ENCODE measurements around the gene CTSC.

CTSC gene

DNA sequence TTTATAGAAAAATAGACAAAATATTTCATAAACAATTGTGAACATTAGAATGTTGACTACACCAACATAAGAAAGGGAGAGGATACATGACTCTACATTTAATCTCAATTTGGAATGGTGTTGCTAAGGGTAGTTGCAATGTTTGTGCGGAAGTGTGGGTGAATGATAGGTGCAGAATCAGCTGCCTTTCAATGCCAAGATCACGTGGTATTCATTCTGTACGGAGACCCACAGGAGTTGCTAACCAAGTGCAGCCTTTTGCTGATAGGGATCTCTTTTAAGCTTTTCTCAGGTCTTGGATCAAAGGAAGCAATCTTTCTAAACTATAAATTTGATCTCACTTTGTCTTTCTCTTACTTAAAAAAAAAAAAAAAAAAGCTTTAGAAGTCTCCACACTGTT is 29.8 kb upstream of the CTSC start:
- POLR2A ChIA-PET, result no interaction called here
- CTCF ChIA-PET, result no interaction called here
- DNase-seq (ENCODE audit: extremely low spot score), result no peak
- TF ChIP-seq FOXK2 (IDR thresholded peaks at IDR 0.05), result no peak
- TF ChIP-seq ARNT (IDR thresholded peaks at IDR 0.05), result no peak
- TF ChIP-seq, protein P1, sequence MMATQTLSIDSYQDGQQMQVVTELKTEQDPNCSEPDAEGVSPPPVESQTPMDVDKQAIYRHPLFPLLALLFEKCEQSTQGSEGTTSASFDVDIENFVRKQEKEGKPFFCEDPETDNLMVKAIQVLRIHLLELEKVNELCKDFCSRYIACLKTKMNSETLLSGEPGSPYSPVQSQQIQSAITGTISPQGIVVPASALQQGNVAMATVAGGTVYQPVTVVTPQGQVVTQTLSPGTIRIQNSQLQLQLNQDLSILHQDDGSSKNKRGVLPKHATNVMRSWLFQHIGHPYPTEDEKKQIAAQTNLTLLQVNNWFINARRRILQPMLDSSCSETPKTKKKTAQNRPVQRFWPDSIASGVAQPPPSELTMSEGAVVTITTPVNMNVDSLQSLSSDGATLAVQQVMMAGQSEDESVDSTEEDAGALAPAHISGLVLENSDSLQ (IDR thresholded peaks at IDR 0.05), result no peak
- TF ChIP-seq SP1 (IDR thresholded peaks at IDR 0.05), result no peak

DNA sequence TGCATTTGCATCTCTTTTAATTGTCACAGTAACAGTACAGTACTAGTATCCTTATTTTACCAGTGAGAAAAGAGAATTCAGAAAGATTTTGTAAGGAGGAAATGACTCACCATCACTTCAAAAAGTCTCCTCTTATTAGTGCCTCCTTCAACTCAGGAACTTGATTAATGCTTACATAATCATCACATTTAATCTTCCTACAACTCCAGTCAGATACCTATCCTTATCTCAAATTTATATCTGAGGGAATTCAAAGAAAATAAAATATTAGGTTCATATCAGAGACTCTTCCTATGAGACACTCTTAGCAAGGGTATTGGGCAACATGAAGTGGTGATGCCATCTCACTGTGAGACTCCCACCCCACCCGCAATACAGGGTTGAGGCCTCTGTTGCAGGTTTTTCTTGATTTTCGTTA is 26.1 kb upstream of the CTSC start:
- POLR2A ChIA-PET, result no interaction called here
- no peak for DNase-seq (ENCODE audit: extremely low spot score)
- TF ChIP-seq FOXA1 (IDR thresholded peaks at IDR 0.05) (no peak), L3MBTL2 (conservative IDR thresholded peaks at IDR 0.05) (no peak), NFRKB (IDR thresholded peaks at IDR 0.05) (no peak), ELF4 (IDR thresholded peaks at IDR 0.05) (no peak), ZNF384 (IDR thresholded peaks at IDR 0.05) (no peak), HDGF (IDR thresholded peaks at IDR 0.05; ENCODE audit: borderline replicate concordance) (no peak), ARNT (IDR thresholded peaks at IDR 0.05) (no peak), LEF1 (IDR thresholded peaks at IDR 0.05; ENCODE audit: borderline replicate concordance) (no peak), SP1 (IDR thresholded peaks at IDR 0.05) (no peak), BHLHE40 (IDR thresholded peaks at IDR 0.05; ENCODE audit: borderline replicate concordance) (no peak), FOXK2 (IDR thresholded peaks at IDR 0.05) (no peak), FOXM1 (IDR thresholded peaks at IDR 0.05; ENCODE audit: borderline replicate concordance) (no peak), TARDBP (IDR thresholded peaks at IDR 0.05) (no peak), SUZ12 (IDR thresholded peaks at IDR 0.05) (no peak), CTBP1 (IDR thresholded peaks at IDR 0.05; ENCODE audit: borderline replicate concordance) (no peak)
- TF ChIP-seq, protein P1 (IDR thresholded peaks at IDR 0.05), result no peak
- CTCF ChIA-PET, result no interaction called here

DNA sequence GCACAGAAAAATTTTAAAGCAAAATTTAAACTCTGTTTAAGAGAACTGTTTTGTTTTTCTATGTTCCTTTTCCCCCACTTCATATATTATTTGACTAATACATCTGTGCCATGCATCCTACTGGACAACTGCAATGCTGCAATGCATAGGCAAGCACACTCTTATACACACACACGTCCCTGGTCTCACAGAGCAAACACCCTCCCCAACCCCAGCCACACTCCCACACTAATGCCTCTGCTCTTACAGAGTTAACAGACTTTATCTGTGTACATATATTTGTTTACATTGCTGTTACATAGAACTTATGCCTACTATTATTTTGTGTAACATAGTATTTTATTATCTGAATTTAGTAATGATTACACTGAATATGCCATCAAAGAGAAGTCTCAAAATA is 25.5 kb upstream of the CTSC start:
- ChIA-PET POLR2A (no interaction called here), CTCF (no interaction called here)
- DNase-seq (ENCODE audit: extremely low spot score), result no peak
- no peak for TF ChIP-seq TARDBP (IDR thresholded peaks at IDR 0.05)
- no peak for TF ChIP-seq BHLHE40 (IDR thresholded peaks at IDR 0.05; ENCODE audit: borderline replicate concordance)
- no peak for TF ChIP-seq FOXA1 (IDR thresholded peaks at IDR 0.05)
- no peak for TF ChIP-seq SUZ12 (IDR thresholded peaks at IDR 0.05)
- TF ChIP-seq NFRKB (IDR thresholded peaks at IDR 0.05), result no peak
- TF ChIP-seq, protein P1 (IDR thresholded peaks at IDR 0.05), result no peak
- TF ChIP-seq ARNT (IDR thresholded peaks at IDR 0.05), result no peak
- no peak for TF ChIP-seq CTBP1 (IDR thresholded peaks at IDR 0.05; ENCODE audit: borderline replicate concordance)
- no peak for TF ChIP-seq SP1 (IDR thresholded peaks at IDR 0.05)
- no peak for TF ChIP-seq HDGF (IDR thresholded peaks at IDR 0.05; ENCODE audit: borderline replicate concordance)
- TF ChIP-seq L3MBTL2 (conservative IDR thresholded peaks at IDR 0.05), result no peak

DNA sequence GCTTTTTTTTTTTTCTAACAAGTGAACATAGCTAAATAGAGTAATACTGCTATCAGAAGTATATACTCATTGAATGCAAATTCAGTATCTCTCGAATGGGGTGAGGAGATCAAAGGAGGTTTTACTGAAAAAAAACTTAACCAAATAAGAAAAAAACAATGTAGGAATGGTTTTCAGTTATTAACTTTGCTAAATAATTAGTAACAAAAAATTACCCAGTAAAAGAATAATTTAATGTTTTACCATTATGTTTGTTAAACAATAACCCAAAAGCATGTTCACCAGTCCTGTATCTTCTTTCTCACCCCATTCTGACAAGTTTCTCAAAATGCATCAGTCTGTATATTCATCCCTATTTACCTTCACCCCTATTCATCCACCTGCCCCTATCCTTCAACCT is 22.6 kb upstream of the CTSC start:
- POLR2A ChIA-PET, result no interaction called here
- CTCF ChIA-PET, result no interaction called here
- DNase-seq (ENCODE audit: extremely low spot score), result no peak
- TF ChIP-seq HDGF (IDR thresholded peaks at IDR 0.05; ENCODE audit: borderline replicate concordance), result no peak
- no peak for TF ChIP-seq TARDBP (IDR thresholded peaks at IDR 0.05)
- TF ChIP-seq L3MBTL2 (conservative IDR thresholded peaks at IDR 0.05), result no peak
- TF ChIP-seq ZNF384 (IDR thresholded peaks at IDR 0.05), result no peak
- no peak for TF ChIP-seq FOXM1 (IDR thresholded peaks at IDR 0.05; ENCODE audit: borderline replicate concordance)
- TF ChIP-seq ELF4 (IDR thresholded peaks at IDR 0.05), result no peak
- no peak for TF ChIP-seq SP1 (IDR thresholded peaks at IDR 0.05)
- no peak for TF ChIP-seq ARNT (IDR thresholded peaks at IDR 0.05)

DNA sequence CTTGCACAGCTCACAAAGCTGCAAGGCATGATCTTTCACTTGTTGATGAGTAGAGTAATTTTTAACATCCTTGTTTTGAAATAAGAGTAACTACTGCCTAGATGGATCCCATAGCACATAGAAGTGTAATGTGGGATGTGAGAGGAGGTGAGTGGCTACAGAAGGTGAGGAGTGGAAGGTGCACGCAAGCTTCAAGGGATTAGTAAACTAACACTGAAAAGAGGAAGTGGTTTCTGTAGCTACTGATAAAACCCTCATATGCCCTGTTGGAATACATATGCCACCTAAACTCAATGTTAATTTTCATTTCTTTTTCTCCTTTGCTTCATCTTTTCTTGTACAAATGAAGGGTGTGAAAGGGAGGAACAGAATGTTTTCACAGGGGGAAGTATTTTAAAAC is 22.0 kb upstream of the CTSC start:
- TF ChIP-seq CTBP1 (IDR thresholded peaks at IDR 0.05; ENCODE audit: borderline replicate concordance) (no peak), FOXM1 (IDR thresholded peaks at IDR 0.05; ENCODE audit: borderline replicate concordance) (no peak), HDGF (IDR thresholded peaks at IDR 0.05; ENCODE audit: borderline replicate concordance) (no peak), SUZ12 (IDR thresholded peaks at IDR 0.05) (no peak), ELF4 (IDR thresholded peaks at IDR 0.05) (no peak), L3MBTL2 (conservative IDR thresholded peaks at IDR 0.05) (no peak), ZNF384 (IDR thresholded peaks at IDR 0.05) (no peak), NFRKB (IDR thresholded peaks at IDR 0.05) (no peak), BHLHE40 (IDR thresholded peaks at IDR 0.05; ENCODE audit: borderline replicate concordance) (no peak), LEF1 (IDR thresholded peaks at IDR 0.05; ENCODE audit: borderline replicate concordance) (no peak), TARDBP (IDR thresholded peaks at IDR 0.05) (no peak), ARNT (IDR thresholded peaks at IDR 0.05) (no peak), FOXK2 (IDR thresholded peaks at IDR 0.05) (no peak), SP1 (IDR thresholded peaks at IDR 0.05) (no peak), FOXA1 (IDR thresholded peaks at IDR 0.05) (no peak)
- TF ChIP-seq, protein P1 (IDR thresholded peaks at IDR 0.05), result no peak
- DNase-seq (ENCODE audit: extremely low spot score), result no peak
- CTCF ChIA-PET, result no interaction called here
- POLR2A ChIA-PET, result interaction anchor here (1.0 kb wide), 1 partner anchor 21 kb away, joined by 5 read pairs; the partner anchor contains the start of gene CTSC

DNA sequence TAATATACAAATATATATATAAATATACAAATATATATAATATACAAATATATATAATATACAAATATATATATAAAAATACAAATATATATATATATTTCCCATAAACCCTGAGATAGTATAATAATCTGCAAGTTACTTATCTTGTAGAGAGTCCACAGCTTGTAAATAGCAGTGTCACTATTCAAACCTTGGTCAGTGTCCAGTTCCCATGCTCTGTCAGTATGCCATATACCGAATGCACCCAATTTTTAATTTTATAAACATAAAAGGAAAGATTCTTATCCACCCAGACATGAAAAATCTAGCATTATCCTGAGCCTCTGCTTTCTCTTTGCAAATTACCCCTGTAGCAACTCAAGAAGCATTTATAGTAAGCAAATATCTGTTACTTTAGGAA is 21.6 kb upstream of the CTSC start:
- TF ChIP-seq BHLHE40 (IDR thresholded peaks at IDR 0.05; ENCODE audit: borderline replicate concordance) (no peak), LEF1 (IDR thresholded peaks at IDR 0.05; ENCODE audit: borderline replicate concordance) (no peak), TARDBP (IDR thresholded peaks at IDR 0.05) (no peak), SUZ12 (IDR thresholded peaks at IDR 0.05) (no peak), HDGF (IDR thresholded peaks at IDR 0.05; ENCODE audit: borderline replicate concordance) (no peak), FOXA1 (IDR thresholded peaks at IDR 0.05) (no peak), CTBP1 (IDR thresholded peaks at IDR 0.05; ENCODE audit: borderline replicate concordance) (no peak), L3MBTL2 (conservative IDR thresholded peaks at IDR 0.05) (no peak), SP1 (IDR thresholded peaks at IDR 0.05) (no peak), FOXM1 (IDR thresholded peaks at IDR 0.05; ENCODE audit: borderline replicate concordance) (no peak)
- TF ChIP-seq, protein P1 (IDR thresholded peaks at IDR 0.05), result no peak
- POLR2A ChIA-PET, result interaction anchor here (1.0 kb wide), 1 partner anchor 21 kb away, joined by 5 read pairs; the partner anchor contains the start of gene CTSC

More for the DNA sequence above, 21.6 kb upstream of the CTSC start:
- no peak for DNase-seq (ENCODE audit: extremely low spot score)
- CTCF ChIA-PET, result no interaction called here
